ENCODE results near the gene ADD1. TPM values are rescaled to one million over a fixed set of nuclear protein-coding genes. Genes with fewer than 3 reads are reported as not detected.

ADD1 gene
- total and polyA plus RNA-seq, 8 donors, result 70.9 to 160 (median 92.0) TPM

GRCh38 chr4:2946812-2947600 lies 103.4 kb downstream of the ADD1 start:
- Histone ChIP-seq H3K27ac (no peak overlapping the region), H3K4me3 (no peak overlapping the region), H3K36me3 (peaks cover 5 to 93% (median 47%) of the 10 kb centered on the region in 3 donors), H3K9me3 (no peaks in the 10 kb centered on the region), H3K27me3 (no peaks in the 10 kb centered on the region), H3K4me1 (no peaks in the 10 kb centered on the region)
- intact Hi-C loops (cut with DNase I), result no loop called here
- TF ChIP-seq CTCF (IDR thresholded peaks at IDR 0.05), result no peak
- ATAC-seq (no peak), DNase-seq (peak in 3 of 6 donors; percentile 4 to 54 (median 45)), FAIRE-seq (no peak)
- 90 to 91% methylated on average over 19 of the region's 19 CpGs for WGBS, 2 donors

- TF ChIP-seq CTCF (IDR thresholded peaks at IDR 0.05), result no peak
- ATAC-seq, result no peak
- peak in 2 of 6 donors; percentile 24 to 30 for DNase-seq
- no peaks in the 10 kb centered on the region for H3K27me3 ChIP-seq
- peaks cover 5 to 92% (median 50%) of the 10 kb centered on the region in 3 donors for H3K36me3 ChIP-seq
- intact Hi-C loops (cut with DNase I), result no loop called here
- no peak overlapping the region for H3K27ac ChIP-seq
- no peak overlapping the region for H3K4me3 ChIP-seq
- 83% methylated on average over 11 of the region's 11 CpGs for WGBS, 2 donors
- no peaks in the 10 kb centered on the region for H3K4me1 ChIP-seq
- H3K9me3 ChIP-seq, result no peaks in the 10 kb centered on the region
- FAIRE-seq, result no peak
Observed at GRCh38 chr4:2947926-2948325, 104.3 kb downstream of the ADD1 start.

GRCh38 chr4:2948895-2949781 lies 105.5 kb downstream of the ADD1 start:
- WGBS, 2 donors, result 89 to 91% methylated on average over 14 of the region's 14 CpGs
- Histone ChIP-seq H3K27ac (no peak overlapping the region), H3K4me1 (no peaks in the 10 kb centered on the region), H3K4me3 (no peak overlapping the region), H3K27me3 (no peaks in the 10 kb centered on the region), H3K9me3 (no peaks in the 10 kb centered on the region), H3K36me3 (peaks cover 5 to 90% (median 53%) of the 10 kb centered on the region in 3 donors)
- peak in 3 of 4 donors; percentile 19 to 36 (median 21) for TF ChIP-seq CTCF (IDR thresholded peaks at IDR 0.05)
- peak; percentile 57 to 88 (median 73) for ATAC-seq
- DNase-seq, result peak in 2 of 6 donors; percentile 28 to 55
- intact Hi-C loops (cut with DNase I), result no loop called here
- FAIRE-seq, result no peak

GRCh38 chr4:2949782-2950125 lies 106.1 kb downstream of the ADD1 start:
- WGBS, 2 donors, result 92 to 94% methylated on average over 11 of the region's 11 CpGs
- Histone ChIP-seq H3K4me1 (no peaks in the 10 kb centered on the region), H3K4me3 (no peak overlapping the region), H3K27me3 (no peaks in the 10 kb centered on the region), H3K36me3 (peaks cover 5 to 85% (median 55%) of the 10 kb centered on the region in 3 donors), H3K9me3 (no peaks in the 10 kb centered on the region), H3K27ac (no peak overlapping the region)
- intact Hi-C loops (cut with DNase I), result no loop called here
- no peak for FAIRE-seq
- DNase-seq, result peak in 1 of 6 donors; percentile 7
- ATAC-seq, result no peak
- no peak for TF ChIP-seq CTCF (IDR thresholded peaks at IDR 0.05)
